Pons (tissue), 1 donor: ENCODE results near the gene ZDHHC6.
"Not testable (repeated sequence)": the region's sequence is repeated elsewhere in the genome, so short reads cannot be mapped to it uniquely, and the experiment has no call there.

Source experiments
- DNase-seq: peaks from one replicate; pipeline ENCODE4 v3.0.0-alpha.2; 2016; ENCODE audit warnings: low spot score

ZDHHC6 gene

DNA sequence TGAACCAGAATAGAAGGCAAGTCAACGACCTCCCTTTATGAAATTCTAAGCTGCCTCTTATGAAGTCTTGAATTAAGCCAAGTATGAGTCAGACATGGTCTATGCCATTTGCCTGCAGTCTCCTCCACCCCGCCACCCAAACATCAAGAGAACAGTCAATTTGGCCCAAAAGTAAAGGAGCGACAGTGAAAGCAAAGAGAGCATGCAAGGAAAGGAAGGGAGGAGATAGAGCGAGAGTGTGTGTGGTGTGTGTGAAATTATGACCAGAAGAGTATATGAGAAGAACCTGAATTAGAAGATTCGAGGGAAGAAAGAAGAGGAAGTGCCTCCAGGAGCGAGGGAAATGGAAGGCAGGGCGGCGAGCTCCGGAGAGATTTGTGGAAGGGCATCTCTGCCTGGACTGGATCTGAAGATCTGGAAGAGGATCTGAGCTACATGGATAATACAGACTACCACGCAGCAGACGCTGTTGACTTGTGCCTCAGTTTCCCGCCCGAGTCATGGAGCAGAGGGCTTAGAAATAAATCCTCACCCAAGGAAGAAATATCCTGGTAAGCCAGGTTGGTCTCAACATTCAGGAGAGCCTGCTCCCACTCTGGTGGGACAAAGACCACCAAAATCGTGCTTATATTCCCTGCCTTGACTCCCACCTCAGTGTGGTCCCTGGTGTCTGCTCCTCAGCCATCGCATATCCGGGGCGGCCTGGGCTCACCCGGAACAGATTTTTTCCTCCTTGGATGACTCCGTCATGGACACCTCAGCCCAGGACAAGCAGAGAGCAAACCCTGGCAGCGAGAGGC is 459 bp downstream of the ZDHHC6 start:
- DNase-seq: peak; percentile 15

DNA sequence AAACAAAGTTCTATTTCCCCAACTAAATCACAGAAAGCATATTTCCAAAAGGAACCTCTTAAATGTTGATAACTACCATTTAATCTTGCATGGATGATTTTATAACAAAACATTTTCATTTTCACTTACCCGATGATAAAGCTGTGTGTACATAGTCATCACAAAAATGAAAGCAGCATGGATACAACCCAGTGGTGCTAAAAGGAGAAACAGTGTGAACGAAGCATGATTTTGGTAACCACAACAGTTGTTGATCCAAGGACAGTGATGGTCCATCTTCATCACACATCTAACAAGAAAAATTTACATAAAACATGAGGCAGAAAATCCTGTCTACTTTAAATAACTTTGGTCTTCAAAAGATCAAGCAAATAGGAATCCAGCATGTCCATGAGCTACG is 4.7 kb downstream of the ZDHHC6 start:
- no peak for DNase-seq

DNA sequence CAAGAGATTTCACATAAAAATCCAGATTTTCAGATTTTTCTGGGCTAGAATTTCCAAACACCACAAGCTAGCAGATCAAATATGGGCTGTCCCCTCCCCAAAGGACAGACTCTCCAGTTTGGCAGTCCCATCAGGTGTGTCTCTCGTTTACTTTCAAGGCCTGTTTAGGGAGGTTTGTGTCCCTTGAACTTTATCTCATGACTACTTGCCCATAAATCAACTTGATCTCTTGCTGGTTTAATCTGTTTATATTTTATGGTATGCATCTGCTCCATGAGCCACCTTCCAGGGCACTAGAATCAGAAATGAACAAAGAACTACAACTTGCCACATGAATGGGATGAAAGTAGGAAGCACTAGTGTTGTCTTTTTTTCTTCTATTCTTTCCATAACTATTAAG is 5.2 kb downstream of the ZDHHC6 start:
- no peak for DNase-seq

DNA sequence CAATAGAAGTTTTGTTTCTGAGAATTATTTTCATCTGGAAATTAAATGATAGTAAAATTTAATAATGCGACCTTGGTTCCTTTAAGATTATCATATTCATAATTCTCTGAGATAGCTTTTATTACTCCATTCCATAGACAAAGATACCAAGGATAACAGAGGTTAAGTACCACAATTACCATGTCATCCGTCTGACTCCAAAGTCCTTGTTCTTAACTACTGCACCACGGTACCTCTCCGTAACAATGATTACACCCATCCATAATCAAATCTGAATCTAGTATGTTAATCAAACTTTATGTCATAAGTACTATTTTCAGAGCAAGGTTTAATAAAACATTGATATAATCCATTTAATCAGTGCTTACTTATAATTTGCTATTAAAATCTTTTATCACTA is 8.4 kb downstream of the ZDHHC6 start:
- DNase-seq: no peak

DNA sequence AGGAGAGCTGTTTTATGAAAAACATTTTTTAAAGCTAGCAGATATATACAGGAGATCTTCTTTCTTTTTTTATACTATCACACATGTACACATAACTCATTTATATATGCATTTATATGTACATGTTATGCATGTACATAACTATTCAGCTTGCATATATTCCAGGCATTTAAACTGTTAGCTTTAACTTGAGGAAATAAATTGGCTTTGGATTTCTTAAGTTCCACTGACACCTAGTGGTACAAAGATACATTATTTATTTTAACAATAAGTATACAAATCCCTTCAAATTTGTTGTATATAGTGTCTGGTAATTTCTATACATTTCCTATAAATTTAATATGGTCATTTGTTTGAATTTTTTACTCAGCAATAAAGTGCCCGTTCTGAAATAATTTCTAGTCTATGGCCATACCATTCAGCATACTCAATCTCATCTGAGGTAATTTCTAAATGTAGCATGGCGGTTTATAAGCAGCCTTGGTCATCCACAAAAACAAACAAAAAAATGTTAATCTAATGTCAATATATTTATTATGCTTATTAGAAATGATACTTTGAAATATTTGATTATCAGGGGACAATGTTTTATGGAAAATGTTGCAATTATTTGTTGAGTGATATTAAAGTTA is 11.6 kb downstream of the ZDHHC6 start:
- peak; percentile 18 for DNase-seq

DNA sequence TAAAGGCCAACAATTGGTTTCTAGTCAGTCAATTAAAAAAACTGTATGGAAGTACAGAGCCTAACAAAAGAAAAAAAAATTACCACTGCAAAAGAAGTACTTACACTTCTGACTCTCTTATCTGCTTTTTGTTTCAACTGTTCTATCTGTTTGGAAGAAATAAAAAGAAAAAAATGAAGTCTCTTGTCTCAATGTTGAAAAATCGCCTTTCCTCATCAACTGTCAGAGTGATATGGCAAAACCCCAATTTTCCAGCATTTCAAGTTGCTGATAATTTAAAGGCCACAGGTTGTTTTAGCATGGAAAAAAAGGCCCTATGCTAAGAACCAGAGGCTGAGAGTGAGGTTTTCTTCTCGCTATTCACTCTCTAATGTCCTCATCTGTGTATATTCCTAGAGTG is 13.6 kb downstream of the ZDHHC6 start:
- DNase-seq: no peak

DNA sequence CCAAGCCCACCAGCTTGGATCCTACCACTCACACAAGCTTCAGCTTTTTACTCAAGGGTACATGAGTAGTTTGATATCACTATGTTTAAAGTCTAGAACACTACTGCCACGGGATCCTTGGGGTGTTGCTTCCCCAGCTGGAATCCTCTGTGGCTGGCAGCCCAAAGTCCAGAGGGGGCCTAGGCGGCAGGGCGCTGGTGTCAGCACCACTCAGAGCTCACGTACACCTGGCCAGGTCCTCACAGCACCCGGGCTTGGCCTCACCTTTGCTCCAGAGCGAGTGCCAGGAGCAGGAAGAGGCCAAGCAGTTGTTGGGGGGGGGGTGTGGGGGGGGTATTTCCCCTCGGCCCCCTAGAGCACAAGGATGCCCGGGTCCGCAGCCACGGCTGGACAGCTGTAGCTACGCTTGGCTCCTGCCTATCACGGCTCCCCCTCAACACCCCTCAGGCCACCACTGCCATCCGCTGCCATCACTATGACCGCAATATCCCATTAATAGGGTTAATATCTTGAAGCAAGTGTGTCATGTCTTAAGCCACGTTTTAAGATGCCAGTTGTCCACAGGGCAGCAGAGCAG is 17.0 kb downstream of the ZDHHC6 start:
- DNase-seq: no peak

DNA sequence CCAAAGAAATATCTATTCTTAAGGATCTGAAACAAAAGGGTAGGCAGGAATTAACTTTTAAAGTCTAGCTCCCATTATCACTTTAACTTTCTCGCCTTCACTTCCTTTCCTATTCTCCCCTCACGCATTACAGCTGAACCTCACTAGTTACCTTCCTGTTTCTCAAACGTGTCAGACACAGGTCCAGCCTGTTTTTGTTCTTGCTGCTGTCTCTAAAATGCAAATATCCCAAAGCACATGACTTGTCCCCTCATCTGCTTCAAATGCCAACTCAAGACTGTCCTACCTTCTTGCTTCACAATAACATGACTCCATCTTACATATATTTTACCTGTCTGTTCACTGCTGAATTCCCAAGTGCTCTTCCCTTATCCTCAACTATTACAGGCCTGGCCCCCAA is 17.6 kb downstream of the ZDHHC6 start:
- DNase-seq: no peak

DNA sequence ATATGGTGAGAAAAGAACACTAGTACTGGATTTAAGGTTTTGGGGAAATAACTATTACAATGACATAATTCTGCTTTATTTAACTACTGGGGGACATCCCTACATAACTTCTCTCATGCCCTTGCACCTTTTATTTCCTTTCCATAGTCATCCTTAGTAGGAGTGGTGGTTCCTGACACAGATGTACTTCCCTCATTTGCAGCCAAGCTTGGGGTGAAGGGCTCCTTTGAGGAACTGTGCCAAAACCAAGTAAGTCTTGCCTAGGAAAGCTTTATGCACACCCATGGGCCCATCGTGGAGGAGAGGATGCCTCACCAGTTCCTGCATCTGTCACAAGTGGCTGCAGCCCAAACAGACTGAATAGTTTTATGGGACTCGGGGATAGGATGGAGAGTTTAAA is 20.6 kb downstream of the ZDHHC6 start:
- no peak for DNase-seq

DNA sequence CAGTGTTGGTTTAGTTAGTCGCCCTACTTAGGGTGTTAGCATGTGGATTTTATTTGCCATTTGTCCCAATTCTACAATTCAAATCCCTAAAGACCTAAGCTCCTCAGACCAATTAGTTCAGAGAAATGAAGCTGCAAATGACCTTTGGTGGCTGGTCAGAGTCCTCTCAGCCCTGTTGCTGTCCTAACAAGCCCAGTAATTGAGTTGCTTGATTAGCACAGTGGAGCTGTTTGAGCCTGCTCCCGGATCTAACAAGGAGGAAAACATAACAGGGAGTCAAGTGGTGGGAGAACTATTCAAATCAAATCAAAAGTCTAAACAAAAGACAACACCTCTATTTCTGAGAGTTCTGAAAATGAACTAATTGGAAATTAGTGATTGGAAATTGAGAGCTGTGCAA is 22.1 kb downstream of the ZDHHC6 start:
- DNase-seq: no peak

DNA sequence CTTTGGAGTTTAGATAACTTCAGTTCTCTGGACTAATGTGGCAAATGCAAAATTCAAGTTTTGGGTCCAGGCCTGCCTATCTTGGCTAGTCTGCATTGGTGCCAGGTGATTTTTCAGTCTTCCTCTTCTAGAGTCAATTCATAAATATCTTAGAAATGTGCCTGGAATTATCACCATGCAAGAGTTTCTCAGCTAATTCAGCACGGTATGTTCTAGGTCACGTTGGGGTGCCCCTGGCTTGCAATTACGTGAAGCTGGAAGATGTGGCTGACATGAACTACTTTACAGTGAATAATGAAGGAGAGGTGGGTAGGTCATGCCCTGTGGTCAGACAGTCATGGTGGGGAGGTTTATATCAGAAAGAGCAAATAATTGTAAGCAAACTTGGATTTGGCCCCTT is 25.0 kb downstream of the ZDHHC6 start:
- no peak for DNase-seq

DNA sequence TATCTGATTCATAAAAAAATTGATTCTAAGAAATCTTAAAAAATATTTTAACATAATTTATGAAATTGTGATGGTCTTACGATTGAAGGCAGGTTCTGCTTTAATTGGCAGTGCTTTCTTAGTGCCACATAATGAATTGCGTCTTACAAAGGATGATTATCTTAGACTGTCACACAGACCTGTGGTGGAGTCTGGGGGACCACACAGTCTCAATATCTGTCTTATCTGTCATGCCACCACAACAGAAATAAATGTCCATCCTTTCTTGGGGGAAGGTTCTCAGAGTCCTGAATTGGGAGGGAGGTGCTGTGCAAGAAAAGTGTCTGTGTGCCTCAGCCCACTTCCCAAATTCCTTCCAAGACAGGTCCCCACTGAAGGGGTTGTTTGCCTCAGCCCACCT is 34.0 kb downstream of the ZDHHC6 start:
- no peak for DNase-seq

DNA sequence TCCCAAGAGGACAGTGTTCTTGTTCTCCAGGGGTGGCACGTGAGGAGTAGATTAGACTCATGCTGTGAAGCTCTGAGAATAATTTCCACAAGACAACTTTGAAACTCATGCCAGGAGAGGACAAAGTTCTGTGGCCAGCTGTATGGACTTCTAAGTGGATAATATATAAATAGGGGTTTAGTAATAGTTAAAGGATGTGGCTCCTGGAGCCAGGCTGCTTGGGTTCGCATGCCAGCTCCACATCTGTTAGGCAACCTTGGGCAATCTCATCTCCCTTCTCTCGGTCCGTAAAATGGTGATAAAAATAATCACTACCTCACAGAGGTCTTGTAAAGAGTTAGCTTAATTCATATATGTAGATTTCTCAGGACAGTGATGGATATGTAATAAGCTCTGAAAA is 37.0 kb downstream of the ZDHHC6 start:
- DNase-seq: no peak

DNA sequence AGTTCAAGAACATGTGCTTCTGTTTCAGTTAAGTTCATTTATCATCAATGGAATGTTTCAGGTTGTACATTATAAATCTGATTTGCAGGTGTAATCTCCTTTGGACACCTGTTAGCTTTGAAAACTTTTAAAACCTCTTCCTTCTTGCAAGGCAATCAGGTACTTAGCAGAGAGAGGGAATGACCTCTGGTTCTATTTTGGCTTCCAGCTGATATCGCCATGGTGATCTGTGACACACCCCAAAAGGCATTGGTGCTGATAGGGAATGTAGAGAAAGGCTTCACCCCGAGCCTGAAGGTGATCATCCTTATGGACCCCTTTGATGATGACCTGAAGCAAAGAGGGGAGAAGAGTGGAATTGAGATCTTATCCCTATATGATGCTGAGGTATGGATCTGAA is 37.4 kb downstream of the ZDHHC6 start:
- no peak for DNase-seq

DNA sequence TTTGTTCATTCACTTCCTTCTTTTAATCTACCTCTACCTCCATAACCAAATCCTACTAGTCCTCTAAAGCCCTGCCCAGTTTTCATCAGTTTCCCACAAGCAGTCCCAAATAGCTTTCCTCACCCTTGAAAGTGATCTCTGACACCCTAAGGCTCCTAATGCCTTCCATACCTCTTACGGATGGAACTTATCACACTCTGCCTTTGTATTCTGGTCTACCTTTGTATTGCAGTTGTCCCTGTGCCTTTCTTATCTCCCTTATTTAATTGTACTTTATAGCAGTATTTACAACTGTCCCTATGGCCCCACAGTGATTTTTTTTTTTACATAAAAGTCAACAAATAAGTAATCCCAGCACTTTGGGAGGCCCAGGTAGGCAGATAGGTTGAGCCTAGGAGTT is 39.0 kb downstream of the ZDHHC6 start:
- DNase-seq: no peak

DNA sequence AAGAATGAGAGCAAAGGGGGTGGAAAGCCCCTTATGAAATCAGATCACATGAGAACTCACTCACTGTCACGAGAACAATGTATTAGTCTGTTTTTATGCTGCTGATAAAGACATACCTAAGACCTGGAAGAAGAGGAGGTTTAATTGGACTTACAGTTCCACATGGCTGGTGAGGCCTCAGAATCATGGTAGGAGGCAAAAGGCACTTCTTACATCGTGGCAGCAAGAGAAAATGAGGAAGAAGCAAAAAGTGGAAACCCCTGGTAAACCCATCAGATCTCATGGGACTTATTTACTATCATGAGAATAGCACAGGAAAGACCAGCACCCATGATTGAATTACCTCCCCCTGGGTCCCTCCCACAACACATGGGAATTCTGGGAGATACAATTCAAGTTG is 39.9 kb downstream of the ZDHHC6 start:
- not testable (repeated sequence) for DNase-seq

DNA sequence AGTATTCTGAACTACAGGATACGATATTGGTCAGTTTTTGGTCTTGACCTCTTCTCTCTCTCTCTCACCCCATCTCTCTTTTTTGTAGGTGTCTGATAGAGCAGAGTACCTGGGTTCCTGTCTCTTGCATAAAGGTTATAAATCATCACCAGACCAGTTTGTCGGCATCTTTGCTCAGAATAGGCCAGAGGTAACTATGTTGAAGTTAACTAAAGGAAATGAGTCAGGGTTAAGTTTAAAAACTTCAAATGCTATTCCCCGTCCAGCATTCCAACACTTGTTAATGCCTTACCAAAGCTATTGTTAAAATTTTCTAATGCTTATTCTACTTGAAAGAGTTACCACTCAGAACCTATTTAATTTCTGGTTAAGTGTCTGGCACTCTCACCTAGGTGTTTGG is 42.1 kb downstream of the ZDHHC6 start:
- no peak for DNase-seq

DNA sequence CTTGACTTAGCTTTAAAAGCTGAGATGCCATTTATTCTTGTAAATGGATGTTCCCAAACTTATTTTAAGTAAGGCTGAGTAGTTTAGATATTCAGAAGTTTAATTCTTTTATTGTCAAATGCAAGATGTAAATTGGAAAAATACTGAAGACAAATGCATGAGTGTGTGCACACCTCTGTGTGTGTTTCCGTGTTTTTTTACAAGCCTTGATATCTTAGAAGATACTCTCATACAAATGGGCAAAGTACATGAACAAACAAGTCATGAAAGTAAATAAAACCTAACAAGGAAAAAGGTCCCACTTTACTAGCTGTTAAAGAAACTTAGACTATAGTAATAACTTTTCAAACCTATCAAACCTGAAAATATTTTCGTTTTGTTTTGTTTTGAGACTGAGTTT is 43.8 kb downstream of the ZDHHC6 start:
- no peak for DNase-seq

DNA sequence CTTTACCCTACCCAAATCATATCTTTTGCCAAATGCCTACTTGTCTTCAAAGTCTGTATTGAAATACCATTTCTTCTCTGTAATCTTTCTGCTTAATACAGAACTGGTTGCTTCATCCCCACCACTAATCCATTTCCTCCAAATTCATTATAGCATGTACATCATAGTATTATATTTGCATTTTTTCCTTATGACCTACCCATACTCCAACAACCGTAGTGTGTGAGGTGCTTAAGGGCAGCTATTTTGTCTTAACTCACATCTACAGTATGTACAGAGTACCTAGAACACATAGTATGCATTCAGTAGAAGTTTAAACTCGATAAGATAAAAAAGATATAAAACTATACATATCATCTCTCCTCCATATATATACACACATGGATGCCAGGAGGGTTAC is 49.1 kb downstream of the ZDHHC6 start:
- no peak for DNase-seq

DNA sequence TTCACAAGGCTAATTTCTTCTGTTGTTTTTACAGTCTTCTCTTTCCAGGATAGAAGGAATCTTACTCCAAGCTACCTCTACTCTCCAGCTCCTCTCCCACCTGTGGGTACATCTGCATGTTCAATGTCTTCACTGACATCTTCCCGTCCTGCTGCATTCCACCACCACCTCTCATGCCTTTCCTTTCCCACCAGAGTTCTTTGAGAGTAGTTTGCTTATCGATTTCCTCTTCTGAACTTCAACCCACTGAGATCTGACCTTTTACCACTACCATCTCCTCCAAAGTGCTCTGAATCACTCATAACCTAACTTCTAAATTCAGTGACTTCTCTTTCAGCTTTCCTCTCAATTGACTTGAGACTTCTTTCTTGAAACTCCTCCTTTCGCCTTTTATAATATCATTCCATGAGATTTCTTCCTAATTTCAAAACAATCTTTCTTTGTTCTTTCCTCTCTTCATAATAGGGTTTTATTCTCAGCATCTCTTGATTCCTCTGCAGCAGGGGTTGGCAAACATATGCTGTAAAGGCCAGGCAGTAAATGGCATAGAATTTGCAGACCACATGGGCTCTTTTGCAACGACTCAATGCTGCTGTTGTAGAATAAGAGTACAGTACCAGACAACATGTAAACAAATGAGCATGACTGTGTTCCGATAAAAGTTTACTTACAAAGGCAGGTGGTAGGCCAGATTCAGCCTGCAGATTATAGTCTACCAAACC is 50.7 kb downstream of the ZDHHC6 start:
- no peak for DNase-seq

DNA sequence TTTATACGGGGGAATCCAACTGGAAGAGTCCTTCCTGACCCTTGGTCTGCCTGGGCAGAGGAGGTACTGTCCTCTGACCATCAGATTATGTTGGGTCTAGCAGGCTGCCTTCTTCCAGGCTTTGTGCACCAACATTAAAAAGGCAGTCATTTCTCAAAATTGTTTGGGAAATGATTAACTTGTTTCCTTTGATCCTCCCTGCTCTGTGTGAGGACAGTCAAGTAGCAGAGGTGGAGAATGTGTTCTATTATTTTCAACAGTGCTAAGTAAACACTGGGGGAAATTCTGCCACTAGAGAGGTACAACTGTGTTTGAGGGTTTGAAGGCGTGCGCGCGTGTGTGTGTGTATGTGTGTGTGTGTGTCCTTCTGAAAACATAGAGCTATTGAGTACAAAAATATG is 52.2 kb downstream of the ZDHHC6 start:
- DNase-seq: no peak

DNA sequence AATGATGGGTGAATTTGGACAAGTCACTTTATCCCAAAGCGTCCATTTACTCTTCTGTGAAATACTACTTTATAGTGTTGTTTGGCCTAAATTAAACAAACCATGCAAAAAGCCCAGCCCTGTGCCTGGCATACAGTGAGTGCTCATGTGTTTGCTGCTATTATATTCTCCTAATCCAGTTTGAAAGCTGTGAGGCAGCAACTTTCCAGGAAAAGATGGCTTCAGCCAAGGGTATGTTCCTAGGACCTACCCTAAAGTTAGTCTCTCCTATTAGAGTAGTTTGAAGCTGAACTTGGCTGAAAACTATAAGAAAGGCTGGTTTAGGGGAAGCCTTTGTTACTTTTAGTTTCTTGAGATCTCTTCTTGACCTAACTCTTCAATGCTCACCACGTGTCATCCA is 52.9 kb downstream of the ZDHHC6 start:
- DNase-seq: no peak

DNA sequence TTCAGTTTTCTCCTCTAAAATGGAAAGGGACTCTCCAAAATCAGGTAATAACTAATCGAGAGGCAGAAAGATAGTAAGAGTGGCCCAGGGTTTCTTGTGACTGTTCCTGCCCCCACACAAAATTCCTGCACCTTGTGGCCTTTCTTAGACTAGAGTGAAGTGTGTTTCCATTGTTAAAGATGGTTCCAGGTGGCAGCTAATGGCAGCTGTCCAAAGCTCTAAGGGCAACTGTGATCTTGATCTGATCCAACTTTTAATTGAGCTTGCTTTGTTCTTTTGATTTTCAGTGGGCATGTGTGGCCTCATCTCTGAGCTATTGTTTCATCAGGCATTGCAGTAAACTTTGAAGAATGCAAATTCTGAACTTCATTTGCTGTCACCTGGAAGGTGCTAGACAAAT is 53.4 kb downstream of the ZDHHC6 start:
- no peak for DNase-seq
